ENCODE data around the gene IHH.

Gene IHH

DNA sequence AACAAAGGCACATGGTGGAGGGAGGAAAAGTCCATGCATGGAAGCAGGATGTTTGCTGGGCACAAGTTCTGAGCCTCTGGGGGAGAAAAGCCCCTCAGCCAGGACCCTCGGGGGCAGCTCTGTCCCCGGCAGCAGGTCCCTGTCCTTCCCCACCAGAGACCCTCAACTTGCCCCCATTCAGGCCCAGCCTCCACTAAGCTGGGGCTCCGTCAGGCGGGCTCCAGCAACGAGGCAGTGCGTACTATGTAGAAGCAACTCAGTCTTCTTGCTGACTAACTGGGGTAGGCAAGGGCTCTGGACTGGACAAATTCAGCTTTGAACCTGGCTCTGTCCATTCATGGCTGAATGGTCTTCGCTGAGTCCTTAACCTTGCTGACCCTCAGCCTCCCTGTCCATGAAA, 42.4 kb downstream of the IHH start:
- DNase-seq = no peak

DNA sequence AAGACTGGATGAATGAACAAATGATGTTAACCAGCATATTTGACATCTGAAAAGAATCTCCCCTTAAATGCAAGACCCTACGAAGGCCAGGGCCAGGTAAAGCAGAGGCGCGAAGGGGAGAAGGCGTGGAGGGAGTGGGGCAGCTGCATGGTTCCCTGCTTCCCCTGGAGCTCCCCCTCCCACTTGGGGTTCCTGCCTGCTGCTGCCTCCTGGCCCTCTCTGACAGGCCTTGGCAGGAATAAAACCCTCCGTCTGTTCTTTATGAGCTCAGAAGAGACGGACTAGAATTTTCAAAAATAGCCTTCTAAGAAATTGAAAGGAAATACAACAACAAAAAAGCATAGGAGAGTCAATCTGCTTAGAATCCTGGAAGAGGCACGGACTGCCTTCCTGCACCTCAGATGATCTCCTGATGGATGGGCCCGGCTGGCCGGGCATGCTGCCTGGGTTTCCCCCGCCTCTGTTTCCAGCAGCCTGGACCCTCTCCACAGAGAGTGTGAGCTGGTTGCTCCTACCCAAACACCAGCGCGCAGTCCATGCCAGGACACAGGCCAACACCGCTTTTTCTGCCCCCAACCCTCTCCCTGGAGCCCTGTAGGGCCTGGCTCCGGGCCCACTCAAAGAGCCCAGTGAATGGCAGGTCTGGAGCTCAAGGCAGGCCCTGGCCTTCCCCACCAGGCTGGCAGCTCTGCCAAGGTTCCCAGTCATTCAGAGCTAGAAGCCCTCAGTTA, 43.4 kb downstream of the IHH start:
- DNase-seq = no peak

DNA sequence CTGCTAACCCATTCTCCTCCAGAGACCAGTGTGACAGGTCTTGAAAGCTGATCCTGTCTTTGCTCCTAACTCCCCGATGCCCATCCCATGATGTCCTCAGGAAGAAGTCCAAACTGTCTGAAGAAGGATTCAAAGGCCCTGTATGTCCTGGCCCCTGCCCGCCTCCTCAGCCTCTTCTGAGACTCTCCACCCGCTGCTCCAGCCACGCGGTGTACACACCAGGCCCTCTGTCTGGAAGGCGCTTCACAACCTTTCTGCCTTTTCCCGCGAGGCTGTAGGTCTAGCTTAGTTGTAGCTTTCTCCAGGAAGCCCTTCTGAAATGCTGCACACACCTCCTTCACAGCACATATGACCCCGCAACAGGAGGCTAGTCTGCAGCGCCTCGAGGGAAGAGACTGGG, 44.0 kb downstream of the IHH start:
- no peak for DNase-seq

DNA sequence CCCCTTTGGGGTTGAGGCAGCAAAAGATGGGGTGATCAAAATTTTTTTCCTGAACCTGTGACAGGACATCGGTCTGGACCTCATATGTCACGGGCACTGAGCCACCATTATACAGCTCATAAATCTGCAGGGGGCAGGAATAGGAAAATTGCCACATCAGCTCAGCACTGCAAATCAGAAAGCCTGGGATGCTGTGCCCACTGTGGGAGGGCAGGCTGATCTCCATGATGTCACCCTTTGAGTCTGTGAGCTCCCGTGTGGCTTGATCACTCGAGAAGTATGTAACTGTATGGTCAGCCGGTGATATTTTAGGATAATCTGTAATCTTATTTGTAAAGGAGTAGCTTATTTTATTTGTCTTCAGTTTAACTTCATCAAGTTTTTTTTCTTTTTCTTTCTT, 49.8 kb downstream of the IHH start:
- DNase-seq = no peak

DNA sequence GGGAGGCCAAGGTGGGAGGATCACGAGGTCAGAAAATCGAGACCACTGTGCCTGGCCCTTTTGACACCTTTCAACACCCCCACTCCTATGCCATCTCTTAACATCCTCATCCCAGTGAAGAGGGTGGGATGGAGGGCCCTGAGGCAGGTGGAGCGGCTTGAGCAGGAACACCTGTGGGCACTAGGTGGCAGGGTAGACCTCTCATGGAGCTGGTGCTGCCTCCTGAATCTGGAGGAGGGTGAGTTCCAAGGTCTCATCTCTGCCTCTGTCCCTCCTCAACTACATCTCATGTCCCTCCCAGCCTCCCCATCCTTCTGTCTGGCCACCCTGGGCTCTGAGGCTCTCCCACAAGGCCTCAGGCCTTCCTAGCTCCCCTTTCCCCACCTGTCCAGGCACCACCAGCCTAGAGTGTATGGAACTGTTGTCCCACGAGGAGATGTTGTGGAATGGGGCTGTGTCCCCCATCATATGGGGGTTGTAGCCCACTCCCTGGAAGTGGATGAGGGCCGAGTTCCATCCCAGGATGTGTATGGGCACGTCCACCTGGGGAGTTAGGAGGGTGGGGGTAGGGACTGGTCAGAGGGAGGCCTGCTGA, 50.5 kb downstream of the IHH start:
- DNase-seq = no peak

DNA sequence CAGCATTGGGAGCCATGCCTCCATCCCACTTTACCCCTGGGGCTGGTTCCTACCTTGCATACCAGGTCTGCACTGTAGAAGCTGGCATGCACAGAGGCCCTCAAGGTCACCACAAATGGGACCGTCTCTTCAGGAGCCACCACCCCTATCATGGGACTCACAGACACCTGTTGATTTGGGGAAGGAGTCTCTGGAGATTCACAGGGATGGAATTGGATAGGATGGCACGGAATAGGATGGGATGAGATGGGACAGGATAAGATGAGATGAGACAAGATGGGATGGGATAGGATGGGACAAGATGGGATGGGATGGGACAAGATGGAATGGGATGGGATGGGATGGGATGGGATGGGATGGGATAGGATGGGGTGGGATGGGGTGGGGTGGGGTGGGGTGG, 51.4 kb downstream of the IHH start:
- DNase-seq = no peak
